ENCODE data around the gene MCF2L.

MCF2L gene

DNA sequence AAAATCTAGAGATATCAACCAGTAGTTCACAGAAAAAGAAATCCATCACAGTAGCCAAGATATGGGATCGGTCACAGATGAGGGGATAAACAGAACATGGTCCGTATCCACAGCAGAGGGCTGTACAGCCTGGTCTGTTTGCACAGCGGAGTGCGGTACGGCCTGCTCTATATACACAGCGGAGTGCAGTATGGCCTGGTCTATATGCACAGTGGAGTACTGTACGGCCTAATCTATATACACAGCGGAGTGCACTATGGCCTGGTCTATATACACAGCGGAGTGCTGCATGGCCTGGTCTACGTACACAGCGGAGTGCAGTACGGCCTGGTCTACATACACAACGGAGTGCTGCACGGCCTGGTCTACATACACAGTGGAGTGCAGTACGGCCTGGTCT, 43.0 kb upstream of the MCF2L start:
- Histone ChIP-seq H3K4me3 (replicated peaks; ENCODE audit: insufficient read depth, low read length) (no peak overlapping the region), H3K27ac (replicated peaks) (no peak overlapping the region), H3K27me3 (ENCODE audit: insufficient read depth, poor library complexity, severe bottlenecking) (peaks cover 33% of the 10 kb centered on the region)
- TF ChIP-seq, protein P1, sequence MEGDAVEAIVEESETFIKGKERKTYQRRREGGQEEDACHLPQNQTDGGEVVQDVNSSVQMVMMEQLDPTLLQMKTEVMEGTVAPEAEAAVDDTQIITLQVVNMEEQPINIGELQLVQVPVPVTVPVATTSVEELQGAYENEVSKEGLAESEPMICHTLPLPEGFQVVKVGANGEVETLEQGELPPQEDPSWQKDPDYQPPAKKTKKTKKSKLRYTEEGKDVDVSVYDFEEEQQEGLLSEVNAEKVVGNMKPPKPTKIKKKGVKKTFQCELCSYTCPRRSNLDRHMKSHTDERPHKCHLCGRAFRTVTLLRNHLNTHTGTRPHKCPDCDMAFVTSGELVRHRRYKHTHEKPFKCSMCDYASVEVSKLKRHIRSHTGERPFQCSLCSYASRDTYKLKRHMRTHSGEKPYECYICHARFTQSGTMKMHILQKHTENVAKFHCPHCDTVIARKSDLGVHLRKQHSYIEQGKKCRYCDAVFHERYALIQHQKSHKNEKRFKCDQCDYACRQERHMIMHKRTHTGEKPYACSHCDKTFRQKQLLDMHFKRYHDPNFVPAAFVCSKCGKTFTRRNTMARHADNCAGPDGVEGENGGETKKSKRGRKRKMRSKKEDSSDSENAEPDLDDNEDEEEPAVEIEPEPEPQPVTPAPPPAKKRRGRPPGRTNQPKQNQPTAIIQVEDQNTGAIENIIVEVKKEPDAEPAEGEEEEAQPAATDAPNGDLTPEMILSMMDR (IDR thresholded peaks at IDR 0.05; ENCODE audit: insufficient read depth, low read length) = no peak
- TF ChIP-seq POLR2AphosphoS5 (IDR thresholded peaks at IDR 0.05; ENCODE audit: low read depth) (no peak), GABPA (IDR thresholded peaks at IDR 0.05; ENCODE audit: low read depth) (no peak)
- TF ChIP-seq, protein P2, sequence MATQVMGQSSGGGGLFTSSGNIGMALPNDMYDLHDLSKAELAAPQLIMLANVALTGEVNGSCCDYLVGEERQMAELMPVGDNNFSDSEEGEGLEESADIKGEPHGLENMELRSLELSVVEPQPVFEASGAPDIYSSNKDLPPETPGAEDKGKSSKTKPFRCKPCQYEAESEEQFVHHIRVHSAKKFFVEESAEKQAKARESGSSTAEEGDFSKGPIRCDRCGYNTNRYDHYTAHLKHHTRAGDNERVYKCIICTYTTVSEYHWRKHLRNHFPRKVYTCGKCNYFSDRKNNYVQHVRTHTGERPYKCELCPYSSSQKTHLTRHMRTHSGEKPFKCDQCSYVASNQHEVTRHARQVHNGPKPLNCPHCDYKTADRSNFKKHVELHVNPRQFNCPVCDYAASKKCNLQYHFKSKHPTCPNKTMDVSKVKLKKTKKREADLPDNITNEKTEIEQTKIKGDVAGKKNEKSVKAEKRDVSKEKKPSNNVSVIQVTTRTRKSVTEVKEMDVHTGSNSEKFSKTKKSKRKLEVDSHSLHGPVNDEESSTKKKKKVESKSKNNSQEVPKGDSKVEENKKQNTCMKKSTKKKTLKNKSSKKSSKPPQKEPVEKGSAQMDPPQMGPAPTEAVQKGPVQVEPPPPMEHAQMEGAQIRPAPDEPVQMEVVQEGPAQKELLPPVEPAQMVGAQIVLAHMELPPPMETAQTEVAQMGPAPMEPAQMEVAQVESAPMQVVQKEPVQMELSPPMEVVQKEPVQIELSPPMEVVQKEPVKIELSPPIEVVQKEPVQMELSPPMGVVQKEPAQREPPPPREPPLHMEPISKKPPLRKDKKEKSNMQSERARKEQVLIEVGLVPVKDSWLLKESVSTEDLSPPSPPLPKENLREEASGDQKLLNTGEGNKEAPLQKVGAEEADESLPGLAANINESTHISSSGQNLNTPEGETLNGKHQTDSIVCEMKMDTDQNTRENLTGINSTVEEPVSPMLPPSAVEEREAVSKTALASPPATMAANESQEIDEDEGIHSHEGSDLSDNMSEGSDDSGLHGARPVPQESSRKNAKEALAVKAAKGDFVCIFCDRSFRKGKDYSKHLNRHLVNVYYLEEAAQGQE (IDR thresholded peaks at IDR 0.05; ENCODE audit: insufficient replicate concordance, low read depth) = no peak
- DNase-seq (ENCODE audit: low read depth in 1 of 2, low spot score in 1 of 2) = no peak

DNA sequence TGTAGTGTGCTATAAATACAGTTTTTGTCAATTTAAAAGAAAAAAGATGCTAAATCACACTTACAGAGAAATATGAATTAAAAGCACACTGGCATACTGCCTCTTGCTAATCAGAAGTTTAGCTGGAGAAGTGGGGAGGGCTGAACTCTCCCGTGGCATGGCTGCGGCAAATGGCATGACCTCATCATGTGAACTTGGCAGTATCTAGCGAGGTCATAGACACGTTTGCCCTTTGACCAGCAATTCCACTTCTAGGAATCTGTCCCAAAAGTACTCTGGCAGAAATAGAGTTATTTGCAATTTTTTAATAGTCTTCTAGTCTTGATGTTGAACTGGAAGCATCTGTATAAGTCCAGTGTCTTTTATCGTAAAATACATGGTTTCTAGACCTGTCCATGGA, 42.0 kb upstream of the MCF2L start:
- no peak overlapping the region for H3K4me3 ChIP-seq (replicated peaks; ENCODE audit: insufficient read depth, low read length)
- peaks cover 37% of the 10 kb centered on the region for H3K27me3 ChIP-seq (ENCODE audit: insufficient read depth, poor library complexity, severe bottlenecking)
- no peak for TF ChIP-seq SPI1 (IDR thresholded peaks at IDR 0.05; ENCODE audit: borderline replicate concordance, low read depth)
- TF ChIP-seq, protein P1 (IDR thresholded peaks at IDR 0.05; ENCODE audit: insufficient read depth, low read length) = no peak
- TF ChIP-seq, protein P2 (IDR thresholded peaks at IDR 0.05; ENCODE audit: insufficient replicate concordance, low read depth) = no peak
- no peak for TF ChIP-seq POLR2AphosphoS5 (IDR thresholded peaks at IDR 0.05; ENCODE audit: low read depth)
- no peak for TF ChIP-seq GABPA (IDR thresholded peaks at IDR 0.05; ENCODE audit: low read depth)
- no peak for DNase-seq (ENCODE audit: low read depth in 1 of 2, low spot score in 1 of 2)
- no peak overlapping the region for H3K27ac ChIP-seq (replicated peaks)

DNA sequence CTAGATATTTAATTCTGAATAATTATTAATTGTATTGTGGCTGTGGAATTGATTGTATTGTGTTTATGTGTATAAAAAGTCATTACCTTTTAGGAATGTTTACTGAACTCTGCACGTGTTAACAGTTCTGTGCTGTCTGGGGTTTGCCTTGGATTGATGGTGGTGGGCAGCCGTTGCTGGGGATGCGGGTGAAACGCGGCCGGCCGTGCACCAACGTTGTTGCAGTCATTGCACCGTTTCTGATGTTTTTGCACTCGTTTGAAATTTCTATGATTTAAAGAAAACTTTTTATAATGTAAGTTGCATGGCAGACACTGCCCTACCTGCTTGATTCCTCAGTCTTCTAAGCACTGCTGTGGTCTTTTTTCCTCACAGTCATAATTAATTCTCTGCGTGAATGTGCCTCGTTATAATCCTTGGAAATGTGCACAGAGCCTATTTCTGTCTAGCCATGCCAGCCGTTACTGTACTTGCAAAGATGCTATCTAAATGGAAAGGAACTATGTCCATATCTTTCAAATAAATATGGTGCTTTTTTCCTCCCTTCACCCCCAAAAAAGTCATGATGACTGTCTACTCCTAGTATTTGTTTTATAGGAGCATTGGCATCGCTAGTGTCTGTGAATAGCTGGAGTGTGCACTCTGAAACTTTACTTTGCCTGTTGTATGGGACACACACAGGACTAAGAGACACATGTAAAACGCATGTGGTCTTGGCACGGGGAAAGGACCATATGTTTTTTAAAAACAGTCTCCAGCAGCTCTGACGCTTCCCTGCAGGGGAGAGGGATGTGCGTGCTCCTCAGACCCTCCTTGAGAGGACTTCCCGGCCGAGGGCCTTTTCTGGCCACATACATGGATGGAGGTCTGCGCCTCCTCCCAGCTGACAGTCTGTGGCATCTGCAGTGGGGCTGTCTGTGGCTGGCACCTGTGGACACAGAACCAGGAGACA, 40.7 kb upstream of the MCF2L start:
- TF ChIP-seq, protein P2 (IDR thresholded peaks at IDR 0.05; ENCODE audit: insufficient replicate concordance, low read depth) = no peak
- TF ChIP-seq SPI1 (IDR thresholded peaks at IDR 0.05; ENCODE audit: borderline replicate concordance, low read depth) (no peak), GABPA (IDR thresholded peaks at IDR 0.05; ENCODE audit: low read depth) (no peak), POLR2AphosphoS5 (IDR thresholded peaks at IDR 0.05; ENCODE audit: low read depth) (no peak)
- TF ChIP-seq, protein P1 (IDR thresholded peaks at IDR 0.05; ENCODE audit: insufficient read depth, low read length) = no peak
- Histone ChIP-seq H3K27ac (replicated peaks) (no peak overlapping the region), H3K27me3 (ENCODE audit: insufficient read depth, poor library complexity, severe bottlenecking) (peaks cover 37% of the 10 kb centered on the region), H3K4me3 (replicated peaks; ENCODE audit: insufficient read depth, low read length) (no peak overlapping the region)
- DNase-seq (ENCODE audit: low read depth in 1 of 2, low spot score in 1 of 2) = no peak

Data from HL-60 (cell line).